HG02938 (cell line): ENCODE results near the gene TMEM54.
"Not testable (repeated sequence)": the region's sequence is repeated elsewhere in the genome, so short reads cannot be mapped to it uniquely, and the experiment has no call there.

Experiments
- ATAC-seq: cut with Tn5 transposase; IDR thresholded peaks from one replicate; pipeline ENCODE4 v1.9.1; 2021; ENCODE audit warnings: mild to moderate bottlenecking, moderate library complexity; ENCODE audit not compliant: unreplicated experiment

The TMEM54 gene

GRCh38 chr1:32919811-32920733 lies 18.9 kb upstream of the TMEM54 start:
- no peak for ATAC-seq

- no peak for ATAC-seq
These were observed 17.0 kb upstream of the TMEM54 start for GRCh38 chr1:32918179-32918578.

- ATAC-seq: no peak
These were observed 16.3 kb upstream of the TMEM54 start for GRCh38 chr1:32917521-32917920.

- no peak for ATAC-seq
These were observed 14.8 kb upstream of the TMEM54 start for GRCh38 chr1:32915766-32916706.

GRCh38 chr1:32910319-32910718 lies 9.1 kb upstream of the TMEM54 start:
- ATAC-seq: no peak

GRCh38 chr1:32907435-32907834 lies 6.2 kb upstream of the TMEM54 start:
- ATAC-seq: no peak

- ATAC-seq: no peak
These were observed 5.5 kb upstream of the TMEM54 start for GRCh38 chr1:32906654-32907053.

- ATAC-seq: not testable (repeated sequence)
These were observed 4.4 kb upstream of the TMEM54 start for GRCh38 chr1:32905588-32905987.

GRCh38 chr1:32904797-32905196 lies 3.6 kb upstream of the TMEM54 start:
- no peak for ATAC-seq

- ATAC-seq: no peak
These were observed 3.0 kb upstream of the TMEM54 start for GRCh38 chr1:32903991-32904785.

GRCh38 chr1:32902535-32902920 lies 1.3 kb upstream of the TMEM54 start:
- no peak for ATAC-seq

- no peak for ATAC-seq
These were observed 790 bp upstream of the TMEM54 start for GRCh38 chr1:32901823-32902534.

GRCh38 chr1:32900371-32900955 lies 726 bp downstream of the TMEM54 start:
- ATAC-seq: no peak

GRCh38 chr1:32899586-32900296 lies 1.4 kb downstream of the TMEM54 start:
- no peak for ATAC-seq

- ATAC-seq: no peak
These were observed 2.2 kb downstream of the TMEM54 start for GRCh38 chr1:32898958-32899357.

- ATAC-seq: no peak
These were observed 3.1 kb downstream of the TMEM54 start for GRCh38 chr1:32898056-32898455.

GRCh38 chr1:32897082-32898049 lies 3.8 kb downstream of the TMEM54 start:
- ATAC-seq: no peak

GRCh38 chr1:32896451-32896850 lies 4.7 kb downstream of the TMEM54 start:
- no peak for ATAC-seq
